ENCODE measurements around the gene CREBBP. TPM values are rescaled to one million over a fixed set of nuclear protein-coding genes. Genes with fewer than 3 reads are reported as not detected.

The CREBBP gene
- total and polyA plus RNA-seq, 7 donors, result 5.4 to 85.3 (median 39.5) TPM

DNA sequence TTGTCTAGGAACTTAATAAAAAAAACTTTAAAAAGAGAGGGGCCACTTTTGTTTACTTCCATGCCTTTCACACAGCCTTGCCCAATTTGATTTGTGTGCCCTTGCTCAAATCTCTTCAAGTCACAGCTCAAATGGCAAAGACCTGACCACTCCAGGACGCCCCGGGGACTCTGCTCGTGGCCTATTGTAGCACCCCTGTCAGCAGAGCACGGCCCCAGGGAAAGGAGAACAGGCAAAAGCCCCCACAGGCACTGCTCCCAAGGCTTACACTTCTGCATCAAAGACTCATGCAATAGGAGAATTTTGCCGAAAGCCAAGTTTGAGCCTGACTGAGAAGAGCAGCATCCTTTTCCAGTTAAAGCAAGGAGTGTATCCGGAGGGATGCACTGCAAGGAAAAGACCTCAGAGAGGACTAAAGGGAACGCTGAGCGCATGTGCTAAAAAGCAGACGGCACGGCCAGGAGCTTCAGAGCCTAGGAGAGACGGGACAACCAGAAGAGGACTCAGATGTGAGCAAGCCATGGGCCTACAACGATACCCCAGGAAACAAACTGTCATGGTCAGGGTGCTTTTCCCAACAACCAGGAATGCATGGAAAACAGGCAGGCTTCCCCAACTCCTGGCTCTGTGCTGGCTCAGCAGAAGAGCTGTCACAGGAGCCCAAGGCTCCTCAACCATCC lies 8.2 kb downstream of the CREBBP start:
- peaks cover 0 to 100% (median 96%) of the 10 kb centered on the region in 4 donors for H3K4me1 ChIP-seq

GRCh38 chr16:3868967-3869366 lies 11.5 kb downstream of the CREBBP start:
- H3K36me3 ChIP-seq, result no peaks in the 10 kb centered on the region
- WGBS, 2 donors, result 90 to 93% methylated on average over 3 of the region's 3 CpGs
- intact Hi-C loops (cut with DNase I), result no loop called here
- H3K27me3 ChIP-seq, result no peaks in the 10 kb centered on the region
- H3K4me1 ChIP-seq, result peaks cover 0 to 100% (median 95%) of the 10 kb centered on the region in 4 donors
- TF ChIP-seq POLR2A (IDR thresholded peaks at IDR 0.05), result no peak
- TF ChIP-seq, protein P1, sequence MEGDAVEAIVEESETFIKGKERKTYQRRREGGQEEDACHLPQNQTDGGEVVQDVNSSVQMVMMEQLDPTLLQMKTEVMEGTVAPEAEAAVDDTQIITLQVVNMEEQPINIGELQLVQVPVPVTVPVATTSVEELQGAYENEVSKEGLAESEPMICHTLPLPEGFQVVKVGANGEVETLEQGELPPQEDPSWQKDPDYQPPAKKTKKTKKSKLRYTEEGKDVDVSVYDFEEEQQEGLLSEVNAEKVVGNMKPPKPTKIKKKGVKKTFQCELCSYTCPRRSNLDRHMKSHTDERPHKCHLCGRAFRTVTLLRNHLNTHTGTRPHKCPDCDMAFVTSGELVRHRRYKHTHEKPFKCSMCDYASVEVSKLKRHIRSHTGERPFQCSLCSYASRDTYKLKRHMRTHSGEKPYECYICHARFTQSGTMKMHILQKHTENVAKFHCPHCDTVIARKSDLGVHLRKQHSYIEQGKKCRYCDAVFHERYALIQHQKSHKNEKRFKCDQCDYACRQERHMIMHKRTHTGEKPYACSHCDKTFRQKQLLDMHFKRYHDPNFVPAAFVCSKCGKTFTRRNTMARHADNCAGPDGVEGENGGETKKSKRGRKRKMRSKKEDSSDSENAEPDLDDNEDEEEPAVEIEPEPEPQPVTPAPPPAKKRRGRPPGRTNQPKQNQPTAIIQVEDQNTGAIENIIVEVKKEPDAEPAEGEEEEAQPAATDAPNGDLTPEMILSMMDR (IDR thresholded peaks at IDR 0.05), result no peak
- TF ChIP-seq EP300 (IDR thresholded peaks at IDR 0.05), result no peak
- no peak for TF ChIP-seq POLR2AphosphoS5 (IDR thresholded peaks at IDR 0.05)
- no peak overlapping the region for H3K27ac ChIP-seq
- no peak overlapping the region for H3K4me3 ChIP-seq
- no peak for DNase-seq
- H3K9me3 ChIP-seq, result no peaks in the 10 kb centered on the region

More for the DNA sequence above, 8.2 kb downstream of the CREBBP start:
- DNase-seq, result no peak
- 83 to 88% methylated on average over 12 of the region's 12 CpGs for WGBS, 2 donors
- Histone ChIP-seq H3K27me3 (no peaks in the 10 kb centered on the region), H3K4me3 (no peak overlapping the region), H3K9me3 (no peaks in the 10 kb centered on the region), H3K36me3 (no peaks in the 10 kb centered on the region), H3K27ac (peak overlapping the region; percentile 0 to 64 (median 58))
- intact Hi-C loops (cut with DNase I), result no loop called here
- no peak for TF ChIP-seq EP300 (IDR thresholded peaks at IDR 0.05)
- no peak for TF ChIP-seq POLR2A (IDR thresholded peaks at IDR 0.05)
- TF ChIP-seq, protein P1 (IDR thresholded peaks at IDR 0.05), result no peak
- TF ChIP-seq POLR2AphosphoS5 (IDR thresholded peaks at IDR 0.05), result no peak

DNA sequence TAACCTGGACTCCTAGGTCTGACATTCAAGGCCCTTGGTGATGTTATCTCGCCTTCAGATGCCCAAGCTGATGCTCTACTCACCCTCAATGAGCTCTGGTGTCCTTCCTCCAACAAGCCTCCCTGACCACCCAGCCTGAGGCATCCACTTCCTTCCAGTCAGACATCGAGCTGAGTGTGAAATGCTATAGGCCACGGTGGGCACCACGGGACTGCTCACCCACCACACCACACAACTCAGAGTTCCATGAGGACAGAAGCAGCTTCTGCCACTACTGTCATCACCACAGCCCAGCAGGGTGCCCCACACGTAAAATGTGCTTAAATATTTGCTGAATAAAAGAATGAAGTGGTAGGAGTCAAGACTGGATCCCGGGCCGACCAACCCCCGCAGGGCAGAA lies 12.0 kb downstream of the CREBBP start:
- Histone ChIP-seq H3K4me3 (no peak overlapping the region), H3K27ac (no peak overlapping the region), H3K36me3 (no peaks in the 10 kb centered on the region), H3K27me3 (no peaks in the 10 kb centered on the region), H3K9me3 (no peaks in the 10 kb centered on the region), H3K4me1 (peaks cover 0 to 100% (median 95%) of the 10 kb centered on the region in 4 donors)
- TF ChIP-seq, protein P1 (IDR thresholded peaks at IDR 0.05), result no peak
- TF ChIP-seq POLR2AphosphoS5 (IDR thresholded peaks at IDR 0.05) (no peak), POLR2A (IDR thresholded peaks at IDR 0.05) (no peak), EP300 (IDR thresholded peaks at IDR 0.05) (no peak)
- 87 to 90% methylated on average over 8 of the region's 8 CpGs for WGBS, 2 donors
- no peak for DNase-seq
- intact Hi-C loops (cut with DNase I), result no loop called here

GRCh38 chr16:3866703-3867431 lies 13.6 kb downstream of the CREBBP start:
- DNase-seq, result no peak
- no peak overlapping the region for H3K4me3 ChIP-seq
- TF ChIP-seq, protein P1 (IDR thresholded peaks at IDR 0.05), result no peak
- no peaks in the 10 kb centered on the region for H3K9me3 ChIP-seq
- WGBS, 2 donors, result 93 to 94% methylated on average over 4 of the region's 4 CpGs
- H3K27ac ChIP-seq, result no peak overlapping the region
- intact Hi-C loops (cut with DNase I), result no loop called here
- no peaks in the 10 kb centered on the region for H3K27me3 ChIP-seq
- no peaks in the 10 kb centered on the region for H3K36me3 ChIP-seq
- H3K4me1 ChIP-seq, result peaks cover 0 to 100% (median 94%) of the 10 kb centered on the region in 4 donors
